T-helper 17 cell (primary cell): Measurements from ENCODE around the gene CDC5L. TPM values are rescaled to one million over a fixed set of nuclear protein-coding genes. Genes with fewer than 3 reads are reported as not detected.
A peak's percentile ranks its signal among the peaks of the same experiment; 100 is the strongest.
"Not testable (repeated sequence)": the region's sequence is repeated elsewhere in the genome, so short reads cannot be mapped to it uniquely, and the experiment has no call there.

Source experiments
- ATAC-seq: fragments of 150-1000 bp; cut with Tn5 transposase; 2 replicates; pipeline ENCODE4 v1.10.0; 2021; ENCODE audit warnings: mild to moderate bottlenecking, moderate library complexity
- DNase-seq, 3 donors: peaks; one replicate each; pipeline versions ENCODE4 v3.0.0 to v3.0.0-alpha.2; 2020 to 2021
- H3K9me3 ChIP-seq: one replicate; pipeline ENCODE4 v1.7.0; 2013; ENCODE audit warnings: low read length, mild to moderate bottlenecking; ENCODE audit not compliant: control insufficient read depth, poor library complexity, severe bottlenecking
- H3K27ac Mint-ChIP-seq: one replicate; pipeline ENCODE4 v1.8.0; 2022; ENCODE audit warnings: mild to moderate bottlenecking, moderate library complexity, mixed read lengths
- H3K27me3 Mint-ChIP-seq: one replicate; pipeline ENCODE4 v1.8.0; 2022; ENCODE audit warnings: mixed read lengths
- H3K36me3 Mint-ChIP-seq: one replicate; pipeline ENCODE4 v1.8.0; 2022; ENCODE audit warnings: low read depth, mixed read lengths
- H3K4me1 Mint-ChIP-seq: one replicate; pipeline ENCODE4 v1.8.0; 2022; ENCODE audit warnings: mild to moderate bottlenecking, mixed read lengths
- H3K4me3 Mint-ChIP-seq: one replicate; pipeline ENCODE4 v1.8.0; 2022; ENCODE audit warnings: mild to moderate bottlenecking, moderate library complexity, mixed read lengths
- total RNA-seq, 4 donors: library from RNA in 2 of 4; stranded (reverse) in 2 of 4; gene quantifications; one replicate each; pipeline ENCODE4 v1.2.3 and lab custom pipeline; 2022 to 2026

The CDC5L gene
- total RNA-seq, 2 donors from 2014 or later, result 17.8 to 24.7 TPM

DNA sequence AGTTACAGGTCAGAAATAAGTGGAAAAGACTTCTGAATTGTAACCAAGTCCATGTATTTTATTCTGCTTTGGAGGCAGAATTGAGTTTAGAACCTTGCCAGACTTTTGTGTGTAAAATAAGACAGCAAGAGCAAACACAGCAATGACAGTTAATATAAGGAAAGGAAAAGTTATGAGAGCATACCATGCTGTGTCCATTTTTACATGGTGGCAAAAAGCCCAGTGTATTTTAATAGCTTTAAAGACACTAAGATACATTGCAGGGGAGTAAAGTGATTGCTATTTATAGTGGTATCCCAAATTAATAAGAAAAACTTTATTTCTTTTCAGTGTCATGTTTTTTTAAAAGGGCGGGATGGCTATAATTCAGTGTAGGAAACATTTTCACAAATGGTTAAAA lies 45.2 kb downstream of the CDC5L start:
- Mint-ChIP-seq H3K27me3 (no peaks in the 10 kb centered on the region), H3K4me1 (peaks cover 11% of the 10 kb centered on the region), H3K27ac (peak overlapping the region; percentile 8), H3K36me3 (no peaks in the 10 kb centered on the region), H3K4me3 (no peak overlapping the region)
- no peak for ATAC-seq
- DNase-seq, result no peak
- H3K9me3 ChIP-seq, result no peaks in the 10 kb centered on the region

DNA sequence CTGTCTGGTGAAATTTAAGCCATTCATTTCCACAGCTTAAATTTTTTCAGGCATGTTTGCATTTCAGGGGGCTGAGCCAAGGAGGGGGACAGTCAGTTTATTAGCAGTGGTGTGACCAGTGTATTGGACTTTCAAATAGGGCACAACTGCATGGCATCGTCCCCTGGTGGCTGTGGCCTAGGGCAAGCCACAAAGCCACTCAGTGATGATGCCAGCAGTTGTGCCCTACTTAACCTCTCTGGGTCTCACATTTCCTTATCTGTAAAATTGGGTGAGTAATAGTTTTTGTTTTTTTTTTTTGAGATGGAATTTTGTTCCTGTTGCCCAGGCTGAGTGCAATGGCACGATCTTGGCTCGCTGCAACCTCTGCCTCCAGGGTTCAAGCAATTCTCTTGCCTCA lies 48.0 kb downstream of the CDC5L start:
- DNase-seq (no peak), ATAC-seq (no peak)
- no peak overlapping the region for H3K4me3 Mint-ChIP-seq
- H3K27ac Mint-ChIP-seq, result no peak overlapping the region
- peaks cover 2% of the 10 kb centered on the region for H3K36me3 Mint-ChIP-seq
- H3K9me3 ChIP-seq, result no peaks in the 10 kb centered on the region
- no peaks in the 10 kb centered on the region for H3K27me3 Mint-ChIP-seq
- H3K4me1 Mint-ChIP-seq, result peaks cover 11% of the 10 kb centered on the region

DNA sequence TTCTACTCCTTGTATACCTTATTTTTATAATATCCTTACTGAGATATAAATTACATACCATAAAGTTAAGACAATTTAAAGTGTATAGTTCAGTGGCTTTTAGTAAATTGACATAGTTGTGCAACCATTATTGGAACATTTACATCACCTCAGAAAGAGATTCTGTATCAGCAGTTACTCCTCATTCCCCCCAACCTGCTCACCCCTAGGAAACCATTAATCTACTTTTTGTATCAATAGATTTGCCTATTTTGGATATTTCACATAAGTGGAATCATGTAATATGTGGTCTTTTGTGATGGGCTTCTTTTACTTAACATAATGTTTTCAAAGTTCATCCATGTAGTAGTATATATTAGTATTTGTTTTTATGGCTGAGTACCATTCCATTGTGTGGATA lies 51.3 kb downstream of the CDC5L start:
- H3K4me1 Mint-ChIP-seq, result peaks cover 10% of the 10 kb centered on the region
- no peak for ATAC-seq
- peak overlapping the region; percentile 27 for H3K27ac Mint-ChIP-seq
- no peak overlapping the region for H3K4me3 Mint-ChIP-seq
- H3K27me3 Mint-ChIP-seq, result no peaks in the 10 kb centered on the region
- peaks cover 6% of the 10 kb centered on the region for H3K9me3 ChIP-seq
- peaks cover 6% of the 10 kb centered on the region for H3K36me3 Mint-ChIP-seq
- no peak for DNase-seq

DNA sequence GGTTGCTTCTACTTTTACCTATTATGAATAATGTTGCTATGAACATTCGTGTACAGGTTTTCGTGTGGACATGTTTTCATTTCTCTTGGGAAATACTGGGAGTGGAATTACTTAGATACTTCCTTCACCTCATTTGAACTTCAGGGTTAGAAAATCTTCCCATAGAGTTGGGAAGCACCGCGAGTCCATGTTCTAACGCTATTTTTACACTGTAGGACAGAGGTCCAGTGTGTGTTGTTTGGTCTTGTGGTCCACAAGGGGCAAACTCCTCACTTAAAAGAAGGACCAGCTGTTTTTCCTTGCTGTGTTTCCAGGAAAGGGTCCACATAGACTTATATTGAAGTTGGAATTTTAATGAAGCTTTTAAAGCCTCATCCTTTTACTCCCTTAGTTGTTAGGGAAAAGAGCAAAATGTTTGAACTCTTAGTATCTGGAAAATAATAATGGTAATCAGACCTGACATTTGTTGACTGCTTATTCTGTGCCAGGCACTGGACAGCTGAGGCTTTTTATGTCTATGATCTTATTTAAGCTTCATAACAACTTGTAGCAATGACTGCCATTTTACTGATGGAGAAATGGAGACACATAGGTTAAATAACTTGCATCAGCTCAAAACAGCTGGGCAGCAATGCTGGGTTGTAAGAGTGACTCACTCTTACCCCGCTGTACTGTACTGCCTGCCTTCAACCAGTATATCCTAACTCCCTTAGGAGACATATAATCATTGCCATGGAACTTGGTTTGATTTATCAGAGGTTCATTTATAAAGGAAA lies 52.0 kb downstream of the CDC5L start:
- H3K27ac Mint-ChIP-seq, result peak overlapping the region; percentile 27
- peaks cover 5% of the 10 kb centered on the region for H3K4me1 Mint-ChIP-seq
- H3K36me3 Mint-ChIP-seq, result peaks cover 8% of the 10 kb centered on the region
- DNase-seq (no peak), ATAC-seq (no peak)
- H3K4me3 Mint-ChIP-seq, result no peak overlapping the region
- H3K27me3 Mint-ChIP-seq, result no peaks in the 10 kb centered on the region
- H3K9me3 ChIP-seq, result peaks cover 6% of the 10 kb centered on the region

DNA sequence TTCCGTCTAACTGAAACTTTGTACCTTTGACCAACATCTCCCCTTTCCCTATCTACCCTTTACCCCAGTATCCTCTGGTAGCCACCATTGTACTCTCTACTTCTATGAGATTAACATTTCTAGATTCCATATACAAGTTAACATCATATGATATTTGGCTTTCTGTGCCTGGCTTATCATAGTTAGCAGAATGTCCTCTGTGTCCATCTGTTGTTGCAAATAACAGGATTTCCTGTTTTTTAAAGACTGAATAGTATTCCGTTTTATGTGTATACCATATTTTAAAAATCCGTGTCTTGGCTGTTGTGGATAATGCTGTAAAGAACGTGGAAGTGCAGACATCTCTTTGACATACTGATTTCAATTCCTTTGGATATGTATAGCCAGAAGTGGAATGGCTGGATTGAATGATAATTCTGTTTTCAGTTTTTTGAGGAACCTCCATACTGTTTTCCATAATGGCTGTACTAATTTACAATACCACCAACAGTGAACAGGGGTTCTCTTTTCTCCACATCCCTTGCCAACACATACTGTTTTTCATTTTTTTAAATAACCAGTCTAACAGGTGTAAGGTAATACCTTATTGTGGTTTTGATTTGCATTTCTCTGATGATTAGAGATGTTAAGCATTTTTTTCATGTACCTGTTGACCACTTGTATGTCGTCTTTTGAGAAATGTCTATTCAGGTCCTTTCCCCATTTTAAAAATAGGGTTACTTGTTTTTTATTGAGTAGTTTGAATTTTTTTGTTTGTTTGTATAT lies 53.8 kb downstream of the CDC5L start:
- Mint-ChIP-seq H3K4me1 (peaks cover 5% of the 10 kb centered on the region), H3K27me3 (no peaks in the 10 kb centered on the region), H3K27ac (no peak overlapping the region), H3K4me3 (no peak overlapping the region), H3K36me3 (peaks cover 8% of the 10 kb centered on the region)
- no peak for DNase-seq
- no peak for ATAC-seq
- peaks cover 6% of the 10 kb centered on the region for H3K9me3 ChIP-seq

DNA sequence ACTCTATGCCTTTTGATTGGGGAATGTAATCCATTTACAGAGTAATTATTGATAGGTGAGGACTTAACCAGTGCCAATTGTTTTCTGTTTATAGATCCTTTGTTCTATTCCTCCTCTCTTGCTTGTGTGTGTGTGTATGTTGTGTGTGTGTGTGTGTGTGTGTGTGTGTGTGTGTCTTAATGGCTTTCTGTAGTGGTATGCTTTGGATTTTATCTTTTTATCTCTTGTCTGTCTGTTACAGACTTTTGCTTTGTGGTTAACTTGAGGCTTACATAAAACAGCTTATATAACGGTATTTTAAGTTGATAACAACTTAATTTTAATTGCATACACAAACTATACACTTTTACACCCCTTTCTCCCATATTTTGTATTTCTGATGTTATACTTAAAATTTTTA lies 54.7 kb downstream of the CDC5L start:
- Mint-ChIP-seq H3K4me1 (peaks cover 2% of the 10 kb centered on the region), H3K36me3 (peaks cover 8% of the 10 kb centered on the region), H3K4me3 (no peak overlapping the region), H3K27me3 (no peaks in the 10 kb centered on the region), H3K27ac (no peak overlapping the region)
- no peak for ATAC-seq
- peaks cover 6% of the 10 kb centered on the region for H3K9me3 ChIP-seq
- DNase-seq, result no peak

DNA sequence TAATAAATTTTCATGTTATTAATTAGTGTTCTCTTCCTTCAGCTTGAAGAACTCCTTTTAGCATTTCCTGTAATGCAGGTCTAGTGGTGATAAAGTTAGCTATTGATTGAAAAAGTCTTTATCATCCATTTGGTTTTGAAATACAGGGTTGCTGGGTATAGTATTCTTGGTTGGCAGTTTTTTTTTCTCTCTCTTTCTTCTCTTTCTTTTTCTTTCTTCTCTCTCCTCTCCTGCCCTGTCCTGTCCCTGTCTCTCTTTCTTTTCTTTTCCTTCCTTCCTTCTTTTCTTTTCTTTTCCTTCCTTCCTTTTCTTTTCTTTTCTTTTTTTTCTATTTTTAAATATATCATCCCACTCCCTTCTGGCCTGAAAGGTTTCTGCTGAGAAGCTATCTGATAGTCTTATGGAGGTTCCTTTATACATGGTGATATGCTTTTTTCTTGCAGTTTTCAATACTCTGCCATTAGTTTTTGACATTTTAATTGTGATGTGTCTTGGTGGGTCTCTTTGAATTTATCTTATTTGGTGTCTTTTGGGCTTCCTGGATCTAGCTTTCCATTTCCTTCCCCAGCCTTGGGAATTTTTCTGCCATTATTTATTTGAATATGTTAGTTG lies 55.4 kb downstream of the CDC5L start:
- no peak for DNase-seq
- Mint-ChIP-seq H3K4me1 (peaks cover 6% of the 10 kb centered on the region), H3K27me3 (no peaks in the 10 kb centered on the region), H3K4me3 (no peak overlapping the region), H3K36me3 (peaks cover 13% of the 10 kb centered on the region), H3K27ac (no peak overlapping the region)
- peaks cover 6% of the 10 kb centered on the region for H3K9me3 ChIP-seq
- ATAC-seq, result no peak

DNA sequence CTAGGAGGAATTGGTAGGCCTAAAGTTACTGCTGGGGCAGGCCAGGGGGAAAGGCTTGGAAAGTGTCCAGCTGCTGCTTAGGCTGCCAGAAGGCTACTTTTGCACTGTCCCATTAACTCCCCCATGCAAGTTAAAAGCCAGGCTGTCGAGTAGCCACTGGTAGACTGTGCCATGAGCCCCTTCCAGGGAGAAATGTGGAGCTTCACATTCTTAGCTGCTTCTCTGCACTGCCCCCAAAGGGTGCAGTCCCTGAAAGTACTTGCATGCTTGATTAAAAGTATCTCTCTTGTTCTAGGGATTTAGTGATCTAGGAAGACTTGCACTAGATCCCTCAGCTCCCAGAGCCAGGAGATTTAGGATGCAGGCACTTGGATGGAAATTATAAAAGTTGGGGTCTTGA lies 57.3 kb downstream of the CDC5L start:
- Mint-ChIP-seq H3K36me3 (peaks cover 11% of the 10 kb centered on the region), H3K27me3 (no peaks in the 10 kb centered on the region), H3K4me1 (peaks cover 9% of the 10 kb centered on the region), H3K27ac (no peak overlapping the region), H3K4me3 (no peak overlapping the region)
- H3K9me3 ChIP-seq, result peaks cover 6% of the 10 kb centered on the region
- DNase-seq, result no peak
- ATAC-seq, result no peak

DNA sequence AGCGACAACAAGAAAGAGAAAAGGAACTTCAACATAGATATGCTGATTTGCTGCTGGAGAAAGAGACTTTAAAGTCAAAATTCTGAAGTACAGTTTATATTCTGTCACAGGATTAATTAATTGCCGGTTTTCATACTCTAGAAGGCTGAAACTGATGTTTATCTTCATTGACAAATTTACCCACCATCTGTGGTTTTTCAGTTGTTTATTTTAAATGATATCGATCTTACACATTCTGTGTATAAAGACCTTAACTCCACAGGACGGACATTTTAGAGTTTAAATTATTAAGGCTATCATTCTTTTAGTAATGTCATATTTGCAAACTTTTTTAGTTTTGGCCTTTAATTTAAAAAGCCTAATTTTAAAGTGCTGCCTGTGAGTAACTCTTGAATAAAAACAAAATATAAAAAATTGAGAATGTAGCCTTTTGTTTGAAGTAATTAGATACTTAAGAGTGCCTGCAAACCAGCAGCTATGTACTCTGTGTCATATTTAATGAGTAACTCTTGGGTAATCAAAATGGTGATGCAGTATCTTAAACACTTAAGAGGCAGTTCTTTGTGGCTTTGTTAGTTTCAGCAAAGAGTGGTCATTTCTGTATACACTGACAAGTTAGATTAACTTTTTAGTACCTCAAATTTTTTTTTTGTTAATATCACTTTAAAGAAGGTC lies 59.3 kb downstream of the CDC5L start:
- ATAC-seq (no peak), DNase-seq (no peak)
- H3K36me3 Mint-ChIP-seq, result peaks cover 8% of the 10 kb centered on the region
- peaks cover 8% of the 10 kb centered on the region for H3K4me1 Mint-ChIP-seq
- H3K27me3 Mint-ChIP-seq, result no peaks in the 10 kb centered on the region
- H3K27ac Mint-ChIP-seq, result peak overlapping the region; percentile 39
- peaks cover 6% of the 10 kb centered on the region for H3K9me3 ChIP-seq
- no peak overlapping the region for H3K4me3 Mint-ChIP-seq

DNA sequence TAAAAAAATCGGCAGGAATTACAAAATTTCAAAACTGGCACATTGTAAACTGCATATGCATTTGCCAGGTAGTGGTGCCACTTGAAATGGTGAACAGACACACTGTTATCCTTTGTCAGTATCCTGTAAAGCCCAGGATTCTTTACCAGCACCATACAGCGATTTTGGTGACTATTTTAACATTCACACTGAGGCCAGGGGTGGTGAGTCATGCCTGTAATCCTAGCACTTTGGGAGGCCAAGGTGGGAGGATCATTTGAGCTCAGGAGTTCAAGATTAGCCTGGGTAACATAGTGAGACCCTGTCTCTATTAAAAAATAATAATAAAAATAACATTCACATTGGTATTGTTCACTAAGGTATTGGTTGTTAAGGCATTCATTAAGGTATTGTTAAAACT lies 61.7 kb downstream of the CDC5L start:
- not testable (repeated sequence) for DNase-seq, H3K36me3 Mint-ChIP-seq

DNA sequence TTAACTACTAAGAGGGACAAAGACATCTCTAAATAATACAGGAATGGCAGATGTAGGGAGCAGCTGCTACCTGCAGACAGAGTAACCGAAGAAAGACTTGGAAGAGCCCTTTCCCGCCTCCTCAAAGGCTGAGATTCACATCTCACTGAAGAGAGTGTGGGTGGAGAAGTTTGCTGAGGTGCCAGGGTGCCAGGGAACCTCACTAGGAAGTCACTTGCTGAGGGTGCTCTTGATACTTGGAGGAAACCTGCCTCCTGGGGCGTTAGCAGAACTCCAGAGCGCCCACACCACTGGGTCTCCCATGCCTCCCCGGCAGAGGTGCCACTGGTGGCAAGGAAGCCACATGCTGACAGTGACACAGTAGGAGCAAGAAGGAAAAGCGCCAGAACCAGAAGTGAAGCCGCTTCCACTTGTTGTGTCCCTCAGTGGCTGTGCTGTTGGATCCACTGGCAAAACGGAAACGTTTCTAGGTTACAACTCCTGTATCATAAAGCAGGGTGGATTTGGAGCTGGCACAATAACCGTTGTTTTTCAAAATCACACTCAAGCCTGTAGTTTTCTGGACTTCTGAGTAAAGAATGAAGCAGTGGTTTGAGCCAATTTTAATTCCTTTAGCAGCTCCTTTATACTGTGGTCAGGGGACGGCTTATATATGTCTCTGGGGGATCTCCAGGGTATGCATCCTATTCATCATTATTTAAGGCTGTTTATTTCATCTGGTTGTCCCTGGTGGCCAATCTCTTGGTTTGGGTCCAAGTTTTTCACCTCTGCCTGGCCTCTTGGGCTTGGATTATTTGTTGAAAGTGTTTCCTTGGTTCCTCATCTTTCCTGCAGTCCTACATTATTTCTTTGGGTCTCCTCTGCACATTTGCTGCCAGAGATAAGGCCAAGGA lies 64.5 kb downstream of the CDC5L start:
- Mint-ChIP-seq H3K27ac (peak overlapping the region; percentile 39), H3K36me3 (peaks cover 4% of the 10 kb centered on the region), H3K4me1 (peaks cover 12% of the 10 kb centered on the region), H3K4me3 (no peak overlapping the region), H3K27me3 (peaks cover 4% of the 10 kb centered on the region)
- H3K9me3 ChIP-seq, result no peaks in the 10 kb centered on the region
- ATAC-seq (no peak), DNase-seq (no peak)

More for the DNA sequence above, 61.7 kb downstream of the CDC5L start:
- not testable (repeated sequence) for H3K9me3 ChIP-seq, H3K4me3 Mint-ChIP-seq, H3K27ac Mint-ChIP-seq, H3K27me3 Mint-ChIP-seq, ATAC-seq, H3K4me1 Mint-ChIP-seq

DNA sequence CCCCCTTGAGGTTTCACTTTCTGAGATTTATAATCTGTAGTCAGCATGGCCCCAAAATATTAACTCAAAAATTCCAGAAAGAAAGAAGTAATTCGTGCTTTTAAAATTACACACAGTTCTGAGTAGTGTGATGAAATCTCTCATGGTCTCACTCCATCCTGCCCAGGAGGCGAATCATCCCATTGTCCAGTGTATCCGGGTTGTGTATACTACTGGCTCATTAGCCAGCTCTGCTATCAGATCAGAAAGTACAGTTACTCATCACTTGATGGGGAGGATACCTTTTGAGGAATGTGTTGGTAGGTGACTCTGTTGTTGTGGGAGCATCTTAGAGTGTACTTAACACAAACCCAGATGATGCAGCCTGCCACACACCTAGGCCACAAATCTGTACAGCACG lies 65.2 kb downstream of the CDC5L start:
- Mint-ChIP-seq H3K4me3 (no peak overlapping the region), H3K27ac (no peak overlapping the region), H3K36me3 (peaks cover under 1% of the 10 kb centered on the region), H3K27me3 (peaks cover 11% of the 10 kb centered on the region), H3K4me1 (peaks cover 15% of the 10 kb centered on the region)
- no peaks in the 10 kb centered on the region for H3K9me3 ChIP-seq
- DNase-seq (no peak), ATAC-seq (no peak)
